HepG2 (cell line): Measurements from ENCODE around the gene TOB1. TPM values are rescaled to one million over a fixed set of nuclear protein-coding genes. Genes with fewer than 3 reads are reported as not detected.

Experiments
- BRD4 ChIP-seq: sonication (generic); formaldehyde crosslinking; IDR thresholded peaks from 2 replicates; pipeline ENCODE4 v1.4.0; 2020; ENCODE audit warnings: missing genetic modification reagents
- CEBPZ ChIP-seq: IDR thresholded peaks from 2 replicates; pipeline ENCODE4 v1.6.1; 2012; ENCODE audit warnings: low read length, improper control_type of control experiment
- CREM ChIP-seq, 2 experiments: sonication (generic) in 1 of 2; formaldehyde crosslinking in 1 of 2; IDR thresholded peaks; 2 replicates each; pipeline versions ENCODE4 v1.4.0 to v1.6.1; 2016 to 2020; ENCODE audit warnings: antibody characterized with exemption in 1 of 2, mild to moderate bottlenecking in 1 of 2, missing genetic modification reagents in 1 of 2
- DMTF1 ChIP-seq: sonication (generic); formaldehyde crosslinking; IDR thresholded peaks from 2 replicates; pipeline ENCODE4 v1.4.0; 2020; ENCODE audit warnings: mild to moderate bottlenecking, missing genetic modification reagents
- JUN ChIP-seq: sonication (generic); formaldehyde crosslinking; IDR thresholded peaks from 2 replicates; pipeline ENCODE4 v1.4.0; 2020; ENCODE audit warnings: mild to moderate bottlenecking, missing genetic modification reagents
- KDM6A ChIP-seq: IDR thresholded peaks from 2 replicates; pipeline ENCODE4 v1.6.1; 2016; ENCODE audit warnings: low read depth
- MAF1 ChIP-seq: sonication (generic); formaldehyde crosslinking; IDR thresholded peaks from 2 replicates; pipeline ENCODE4 v1.5.0; 2020; ENCODE audit warnings: missing genetic modification reagents, borderline replicate concordance
- NCOA5 ChIP-seq: sonication (generic); formaldehyde crosslinking; IDR thresholded peaks from 2 replicates; pipeline ENCODE4 v1.4.0; 2020; ENCODE audit warnings: missing genetic modification reagents
- NFKBIZ ChIP-seq: IDR thresholded peaks from 2 replicates; pipeline ENCODE4 v1.6.1; 2018; ENCODE audit warnings: missing genetic modification reagents, missing compliant biosample characterization
- PCBP2 ChIP-seq: fragments of 200-400 bp; formaldehyde crosslinking; optimal IDR thresholded peaks from 2 replicates; pipeline ENCODE3; 2018; ENCODE audit warnings: low read length, low read depth; ENCODE audit not compliant: poor library complexity, severe bottlenecking
- PHF20 ChIP-seq: sonication (generic); formaldehyde crosslinking; IDR thresholded peaks from 2 replicates; pipeline ENCODE4 v1.5.0; 2020; ENCODE audit warnings: mild to moderate bottlenecking, missing genetic modification reagents
- POGZ ChIP-seq: sonication (generic); formaldehyde crosslinking; IDR thresholded peaks from 2 replicates; pipeline ENCODE4 v1.4.0; 2020; ENCODE audit warnings: mild to moderate bottlenecking, missing genetic modification reagents
- PRPF4 ChIP-seq: fragments of 200-400 bp; formaldehyde crosslinking; IDR thresholded peaks from 2 replicates; pipeline ENCODE4 v1.6.1; 2016; ENCODE audit warnings: low read length, low read depth; ENCODE audit not compliant: poor library complexity, severe bottlenecking
- SIN3B ChIP-seq: fragments of 150-350 bp; IDR thresholded peaks from 2 replicates; pipeline ENCODE4 v1.6.1; 2014; ENCODE audit warnings: low read length
- SMARCC2 ChIP-seq: fragments of 450-650 bp; IDR thresholded peaks from 2 replicates; pipeline ENCODE4 v1.6.1; 2017; ENCODE audit warnings: antibody characterized with exemption, mild to moderate bottlenecking
- SMC3 ChIP-seq: IDR thresholded peaks from 2 replicates; pipeline ENCODE4 v1.6.1; 2011; ENCODE audit warnings: low read length, improper control_type of control experiment
- TEF ChIP-seq: sonication (generic); formaldehyde crosslinking; IDR thresholded peaks from 2 replicates; pipeline ENCODE4 v1.5.0; 2020; ENCODE audit warnings: missing genetic modification reagents
- TERF1 ChIP-seq: sonication (generic); formaldehyde crosslinking; IDR thresholded peaks from 2 replicates; pipeline ENCODE4 v1.8.0; 2022; ENCODE audit warnings: mild to moderate bottlenecking, missing genetic modification reagents, moderate library complexity
- TFAP4 ChIP-seq: sonication (generic); IDR thresholded peaks from 2 replicates; pipeline ENCODE4 v1.6.1; 2016; ENCODE audit warnings: low read depth, borderline replicate concordance
- ZNF414 ChIP-seq: sonication (generic); formaldehyde crosslinking; IDR thresholded peaks from 2 replicates; pipeline ENCODE4 v1.5.0; 2020; ENCODE audit warnings: missing genetic modification reagents
- ZNF441 ChIP-seq: sonication (generic); formaldehyde crosslinking; IDR thresholded peaks from 2 replicates; pipeline ENCODE4 v1.7.0; 2021; ENCODE audit warnings: missing genetic modification reagents, borderline replicate concordance
- ZNF773 ChIP-seq: sonication (generic); formaldehyde crosslinking; IDR thresholded peaks from 2 replicates; pipeline ENCODE4 v1.4.0; 2020; ENCODE audit warnings: missing genetic modification reagents, borderline replicate concordance
- ZNF777 ChIP-seq: sonication (generic); formaldehyde crosslinking; IDR thresholded peaks from 2 replicates; pipeline ENCODE4 v1.4.0; 2020; ENCODE audit warnings: missing genetic modification reagents
- polyA plus RNA-seq, 8 experiments: library from polyadenylated mRNA; depleted of rRNA in 3 of 8; stranded (reverse) in 7 of 8; unstranded in 1 of 8; fragments of >200 nt; fragmentation: Illumina TruSeq in 4 of 8; extraction: Trizol in 4 of 8; gene quantifications; 2 replicates each; pipeline versions ENCODE4 v1.2.1 to v1.2.3, GENCODE V29; 2011 to 2016; ENCODE audit warnings: low read depth in 4 of 8, missing spikeins in 1 of 8, mixed read lengths in 1 of 8; ENCODE audit not compliant: insufficient read depth in 1 of 8
- total RNA-seq, 5 experiments: library from RNA; depleted of rRNA; stranded (reverse); fragments of >200 nt; fragmentation: Illumina TruSeq; extraction: Trizol; gene quantifications; 2 replicates each; pipeline ENCODE4 v1.2.3, GENCODE V29; 2016; ENCODE audit warnings: low read depth in 1 of 5

TOB1 gene
- total and polyA plus RNA-seq, 2 of the 13 experiments (the other 11 are each of a cell fraction or from before 2014, with no cell fraction given) = 21.9 to 57.7 TPM

GRCh38 chr17:50866950-50867362 is 802 bp upstream of the TOB1 start (continued):
- TF ChIP-seq PHF20 (CRISPR knock-in tag) (no peak), JUN (CRISPR knock-in tag) (no peak), POGZ (CRISPR knock-in tag) (no peak), CEBPZ (no peak), TERF1 (no peak; the same call in 1 of the 2 replicates), ZNF777 (CRISPR knock-in tag) (no peak; the same call in 1 of the 2 replicates), TEF (no peak; the same call in 1 of the 2 replicates), PCBP2 (peak; percentile 9), ZNF441 (peak; percentile 51; the same call in 1 of the 2 replicates), PRPF4 (no peak), DMTF1 (CRISPR knock-in tag) (no peak), MAF1 (CRISPR knock-in tag) (no peak), NCOA5 (CRISPR knock-in tag) (no peak), BRD4 (CRISPR knock-in tag) (no peak), CREM (IDR thresholded peaks at IDR 0.05) (no peak), CREM (CRISPR knock-in tag; IDR thresholded peaks at IDR 0.05) (no peak), SMC3 (no peak), SMARCC2 (no peak), KDM6A (no peak), ZNF414 (CRISPR knock-in tag) (peak; percentile 43; the same call in 1 of the 2 replicates), TFAP4 (no peak), SIN3B (no peak), NFKBIZ (no peak), ZNF773 (peak; percentile 57; the same call in 1 of the 2 replicates)
